ENCODE results near the gene BAG2. TPM values are rescaled to one million over a fixed set of nuclear protein-coding genes. Genes with fewer than 3 reads are reported as not detected.
A peak's percentile ranks its signal among the peaks of the same experiment; 100 is the strongest.

The BAG2 gene
- total and polyA plus RNA-seq, 2 of the 13 experiments (the other 11 are each of a cell fraction or from before 2014, with no cell fraction given), result 5.7 to 15.1 TPM

DNA sequence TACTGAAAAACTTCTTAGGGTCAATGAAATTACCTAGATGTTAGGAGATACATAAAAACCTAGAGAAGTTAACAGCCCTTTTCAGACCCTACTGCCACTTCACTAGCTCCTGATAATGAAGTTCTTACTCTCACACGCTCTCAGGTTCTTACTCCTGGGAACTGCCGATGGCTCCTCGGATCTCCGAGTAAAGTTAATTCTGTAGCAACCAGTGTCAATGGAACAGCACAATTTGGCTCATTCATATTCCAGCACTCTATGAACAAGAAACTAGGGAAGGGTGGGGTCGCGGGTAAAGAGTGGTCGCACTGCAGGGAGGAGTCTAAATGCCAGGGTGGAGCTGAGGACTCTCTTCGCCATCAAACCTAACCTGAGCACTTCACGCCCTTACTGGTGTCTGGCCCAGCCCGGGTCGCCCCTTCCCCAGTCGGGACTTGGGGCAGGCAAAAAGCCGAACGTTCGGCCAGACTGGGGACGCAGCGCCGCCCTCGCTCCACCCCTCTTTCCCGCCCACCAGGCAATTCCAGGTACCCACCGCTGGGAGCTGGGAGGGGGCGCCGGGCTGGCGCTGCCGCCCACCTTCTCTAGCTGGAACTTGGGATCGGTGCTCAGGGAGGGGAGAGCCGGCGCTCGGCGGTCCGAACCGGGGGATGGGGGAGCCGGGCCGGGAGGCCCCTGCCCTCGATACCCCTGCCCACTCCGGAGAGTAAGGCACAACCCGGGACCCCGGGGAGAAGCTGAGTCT is 49.2 kb downstream of the BAG2 start (continued):
- TF ChIP-seq SP140L (CRISPR knock-in tag; IDR thresholded peaks at IDR 0.05; ENCODE audit: borderline replicate concordance) (no peak), ZNF782 (CRISPR knock-in tag; IDR thresholded peaks at IDR 0.05; ENCODE audit: borderline replicate concordance) (no peak), BRD4 (CRISPR knock-in tag; IDR thresholded peaks at IDR 0.05) (no peak), ZNF879 (CRISPR knock-in tag; IDR thresholded peaks at IDR 0.05) (peak; percentile 42; the same call in 1 of the 2 replicates), RBM39 (IDR thresholded peaks at IDR 0.05; ENCODE audit: low read depth, low read length, poor library complexity, severe bottlenecking) (peak; percentile 49), BHLHE40 (IDR thresholded peaks at IDR 0.05; ENCODE audit: low read length) (no peak), PITX1 (CRISPR knock-in tag; IDR thresholded peaks at IDR 0.05) (no peak; the same call in 1 of the 2 replicates), ZNF556 (CRISPR knock-in tag; IDR thresholded peaks at IDR 0.05; ENCODE audit: borderline replicate concordance) (no peak; the same call in 1 of the 2 replicates), ZMAT3 (CRISPR knock-in tag; conservative IDR thresholded peaks at IDR 0.05) (no peak), ZNF160 (CRISPR knock-in tag; IDR thresholded peaks at IDR 0.05) (no peak), ZMYM4 (CRISPR knock-in tag; IDR thresholded peaks at IDR 0.05) (peak; percentile 59; the same call in 1 of the 2 replicates)
- TF ChIP-seq, protein P1, sequence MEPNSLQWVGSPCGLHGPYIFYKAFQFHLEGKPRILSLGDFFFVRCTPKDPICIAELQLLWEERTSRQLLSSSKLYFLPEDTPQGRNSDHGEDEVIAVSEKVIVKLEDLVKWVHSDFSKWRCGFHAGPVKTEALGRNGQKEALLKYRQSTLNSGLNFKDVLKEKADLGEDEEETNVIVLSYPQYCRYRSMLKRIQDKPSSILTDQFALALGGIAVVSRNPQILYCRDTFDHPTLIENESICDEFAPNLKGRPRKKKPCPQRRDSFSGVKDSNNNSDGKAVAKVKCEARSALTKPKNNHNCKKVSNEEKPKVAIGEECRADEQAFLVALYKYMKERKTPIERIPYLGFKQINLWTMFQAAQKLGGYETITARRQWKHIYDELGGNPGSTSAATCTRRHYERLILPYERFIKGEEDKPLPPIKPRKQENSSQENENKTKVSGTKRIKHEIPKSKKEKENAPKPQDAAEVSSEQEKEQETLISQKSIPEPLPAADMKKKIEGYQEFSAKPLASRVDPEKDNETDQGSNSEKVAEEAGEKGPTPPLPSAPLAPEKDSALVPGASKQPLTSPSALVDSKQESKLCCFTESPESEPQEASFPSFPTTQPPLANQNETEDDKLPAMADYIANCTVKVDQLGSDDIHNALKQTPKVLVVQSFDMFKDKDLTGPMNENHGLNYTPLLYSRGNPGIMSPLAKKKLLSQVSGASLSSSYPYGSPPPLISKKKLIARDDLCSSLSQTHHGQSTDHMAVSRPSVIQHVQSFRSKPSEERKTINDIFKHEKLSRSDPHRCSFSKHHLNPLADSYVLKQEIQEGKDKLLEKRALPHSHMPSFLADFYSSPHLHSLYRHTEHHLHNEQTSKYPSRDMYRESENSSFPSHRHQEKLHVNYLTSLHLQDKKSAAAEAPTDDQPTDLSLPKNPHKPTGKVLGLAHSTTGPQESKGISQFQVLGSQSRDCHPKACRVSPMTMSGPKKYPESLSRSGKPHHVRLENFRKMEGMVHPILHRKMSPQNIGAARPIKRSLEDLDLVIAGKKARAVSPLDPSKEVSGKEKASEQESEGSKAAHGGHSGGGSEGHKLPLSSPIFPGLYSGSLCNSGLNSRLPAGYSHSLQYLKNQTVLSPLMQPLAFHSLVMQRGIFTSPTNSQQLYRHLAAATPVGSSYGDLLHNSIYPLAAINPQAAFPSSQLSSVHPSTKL (CRISPR knock-in tag; IDR thresholded peaks at IDR 0.05), result peak; percentile 26; the same call in 1 of the 2 replicates
- TF ChIP-seq, protein P2, sequence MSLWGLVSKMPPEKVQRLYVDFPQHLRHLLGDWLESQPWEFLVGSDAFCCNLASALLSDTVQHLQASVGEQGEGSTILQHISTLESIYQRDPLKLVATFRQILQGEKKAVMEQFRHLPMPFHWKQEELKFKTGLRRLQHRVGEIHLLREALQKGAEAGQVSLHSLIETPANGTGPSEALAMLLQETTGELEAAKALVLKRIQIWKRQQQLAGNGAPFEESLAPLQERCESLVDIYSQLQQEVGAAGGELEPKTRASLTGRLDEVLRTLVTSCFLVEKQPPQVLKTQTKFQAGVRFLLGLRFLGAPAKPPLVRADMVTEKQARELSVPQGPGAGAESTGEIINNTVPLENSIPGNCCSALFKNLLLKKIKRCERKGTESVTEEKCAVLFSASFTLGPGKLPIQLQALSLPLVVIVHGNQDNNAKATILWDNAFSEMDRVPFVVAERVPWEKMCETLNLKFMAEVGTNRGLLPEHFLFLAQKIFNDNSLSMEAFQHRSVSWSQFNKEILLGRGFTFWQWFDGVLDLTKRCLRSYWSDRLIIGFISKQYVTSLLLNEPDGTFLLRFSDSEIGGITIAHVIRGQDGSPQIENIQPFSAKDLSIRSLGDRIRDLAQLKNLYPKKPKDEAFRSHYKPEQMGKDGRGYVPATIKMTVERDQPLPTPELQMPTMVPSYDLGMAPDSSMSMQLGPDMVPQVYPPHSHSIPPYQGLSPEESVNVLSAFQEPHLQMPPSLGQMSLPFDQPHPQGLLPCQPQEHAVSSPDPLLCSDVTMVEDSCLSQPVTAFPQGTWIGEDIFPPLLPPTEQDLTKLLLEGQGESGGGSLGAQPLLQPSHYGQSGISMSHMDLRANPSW (CRISPR knock-in tag; IDR thresholded peaks at IDR 0.05; ENCODE audit: borderline replicate concordance), result no peak

Data from HepG2 (cell line).